Measurements from ENCODE around the gene SAMD4A. TPM values are rescaled to one million over a fixed set of nuclear protein-coding genes. Genes with fewer than 3 reads are reported as not detected.
A peak's percentile ranks its signal among the peaks of the same experiment; 100 is the strongest.

The SAMD4A gene
- total RNA-seq, 1 donor from 2014 or later, result 52.2 TPM

- no peaks in the 10 kb centered on the region for H3K9me3 ChIP-seq (ENCODE audit: control insufficient read depth in 3 of 3, low read length in 3 of 3)
- H3K36me3 ChIP-seq (ENCODE audit: control insufficient read depth in 3 of 3, insufficient read depth in 3 of 3, low read length in 3 of 3), result no peaks in the 10 kb centered on the region
- H3K27ac ChIP-seq (ENCODE audit: low read depth, low read length), result peak overlapping the region; percentile 79
- no peaks in the 10 kb centered on the region for H3K27me3 ChIP-seq (ENCODE audit: control insufficient read depth in 3 of 3, insufficient read depth in 3 of 3, low read length in 3 of 3)
- peak overlapping the region in 2 of 3 donors; percentile 17 to 37 for H3K4me3 ChIP-seq (ENCODE audit: low read length in 3 of 3)
- H3K4me1 ChIP-seq (ENCODE audit: control insufficient read depth in 3 of 3, insufficient read depth in 3 of 3, low read length in 3 of 3), result peaks cover 80 to 90% (median 87%) of the 10 kb centered on the region in 3 donors
- H3K9ac ChIP-seq (ENCODE audit: low read depth in 1 of 3, low read length in 3 of 3), result peak overlapping the region; percentile 8 to 64 (median 36)
Measured at GRCh38 chr14:54673193-54674045, 106.5 kb downstream of the SAMD4A start.

- peak overlapping the region in 2 of 3 donors; percentile 8 to 64 for H3K9ac ChIP-seq (ENCODE audit: low read depth in 1 of 3, low read length in 3 of 3)
- no peaks in the 10 kb centered on the region for H3K9me3 ChIP-seq (ENCODE audit: control insufficient read depth in 3 of 3, low read length in 3 of 3)
- H3K27me3 ChIP-seq (ENCODE audit: control insufficient read depth in 3 of 3, insufficient read depth in 3 of 3, low read length in 3 of 3), result no peaks in the 10 kb centered on the region
- no peaks in the 10 kb centered on the region for H3K36me3 ChIP-seq (ENCODE audit: control insufficient read depth in 3 of 3, insufficient read depth in 3 of 3, low read length in 3 of 3)
- H3K27ac ChIP-seq (ENCODE audit: low read depth, low read length), result peak overlapping the region; percentile 79
- H3K4me3 ChIP-seq (ENCODE audit: low read length in 3 of 3), result peak overlapping the region in 2 of 3 donors; percentile 17 to 37
- H3K4me1 ChIP-seq (ENCODE audit: control insufficient read depth in 3 of 3, insufficient read depth in 3 of 3, low read length in 3 of 3), result peaks cover 75 to 90% (median 87%) of the 10 kb centered on the region in 3 donors
Measured at GRCh38 chr14:54674046-54674741, 107.3 kb downstream of the SAMD4A start.

GRCh38 chr14:54675236-54676128, 108.6 kb downstream of the SAMD4A start:
- Histone ChIP-seq H3K9me3 (ENCODE audit: control insufficient read depth in 3 of 3, low read length in 3 of 3) (no peaks in the 10 kb centered on the region), H3K36me3 (ENCODE audit: control insufficient read depth in 3 of 3, insufficient read depth in 3 of 3, low read length in 3 of 3) (no peaks in the 10 kb centered on the region), H3K4me3 (ENCODE audit: low read length in 3 of 3) (peak overlapping the region in 1 of 3 donors; percentile 20), H3K9ac (ENCODE audit: low read depth in 1 of 3, low read length in 3 of 3) (peak overlapping the region; percentile 54 to 69 (median 61)), H3K4me1 (ENCODE audit: control insufficient read depth in 3 of 3, insufficient read depth in 3 of 3, low read length in 3 of 3) (peaks cover 72 to 86% (median 78%) of the 10 kb centered on the region in 3 donors), H3K27ac (ENCODE audit: low read depth, low read length) (peak overlapping the region; percentile 82), H3K27me3 (ENCODE audit: control insufficient read depth in 3 of 3, insufficient read depth in 3 of 3, low read length in 3 of 3) (no peaks in the 10 kb centered on the region)

- Histone ChIP-seq H3K27me3 (ENCODE audit: control insufficient read depth in 3 of 3, insufficient read depth in 3 of 3, low read length in 3 of 3) (no peaks in the 10 kb centered on the region), H3K4me1 (ENCODE audit: control insufficient read depth in 3 of 3, insufficient read depth in 3 of 3, low read length in 3 of 3) (peaks cover 64 to 70% (median 64%) of the 10 kb centered on the region in 3 donors), H3K36me3 (ENCODE audit: control insufficient read depth in 3 of 3, insufficient read depth in 3 of 3, low read length in 3 of 3) (no peaks in the 10 kb centered on the region), H3K9me3 (ENCODE audit: control insufficient read depth in 3 of 3, low read length in 3 of 3) (no peaks in the 10 kb centered on the region), H3K4me3 (ENCODE audit: low read length in 3 of 3) (peak overlapping the region in 1 of 3 donors; percentile 7), H3K9ac (ENCODE audit: low read depth in 1 of 3, low read length in 3 of 3) (peak overlapping the region; percentile 8 to 52 (median 34)), H3K27ac (ENCODE audit: low read depth, low read length) (peak overlapping the region; percentile 82)
Measured at GRCh38 chr14:54676812-54677708, 110.1 kb downstream of the SAMD4A start.

- no peaks in the 10 kb centered on the region for H3K27me3 ChIP-seq (ENCODE audit: control insufficient read depth in 3 of 3, insufficient read depth in 3 of 3, low read length in 3 of 3)
- no peaks in the 10 kb centered on the region for H3K36me3 ChIP-seq (ENCODE audit: control insufficient read depth in 3 of 3, insufficient read depth in 3 of 3, low read length in 3 of 3)
- H3K4me1 ChIP-seq (ENCODE audit: control insufficient read depth in 3 of 3, insufficient read depth in 3 of 3, low read length in 3 of 3), result peaks cover 50 to 71% (median 62%) of the 10 kb centered on the region in 3 donors
- H3K4me3 ChIP-seq (ENCODE audit: low read length in 3 of 3), result no peak overlapping the region
- peak overlapping the region; percentile 32 for H3K27ac ChIP-seq (ENCODE audit: low read depth, low read length)
- H3K9me3 ChIP-seq (ENCODE audit: control insufficient read depth in 3 of 3, low read length in 3 of 3), result no peaks in the 10 kb centered on the region
- no peak overlapping the region for H3K9ac ChIP-seq (ENCODE audit: low read depth in 1 of 3, low read length in 3 of 3)
Measured at GRCh38 chr14:54680651-54681050, 113.7 kb downstream of the SAMD4A start.

GRCh38 chr14:54681811-54682261, 114.9 kb downstream of the SAMD4A start:
- H3K27me3 ChIP-seq (ENCODE audit: control insufficient read depth in 3 of 3, insufficient read depth in 3 of 3, low read length in 3 of 3), result no peaks in the 10 kb centered on the region
- no peaks in the 10 kb centered on the region for H3K9me3 ChIP-seq (ENCODE audit: control insufficient read depth in 3 of 3, low read length in 3 of 3)
- peaks cover 51 to 70% (median 60%) of the 10 kb centered on the region in 3 donors for H3K4me1 ChIP-seq (ENCODE audit: control insufficient read depth in 3 of 3, insufficient read depth in 3 of 3, low read length in 3 of 3)
- no peaks in the 10 kb centered on the region for H3K36me3 ChIP-seq (ENCODE audit: control insufficient read depth in 3 of 3, insufficient read depth in 3 of 3, low read length in 3 of 3)
- H3K9ac ChIP-seq (ENCODE audit: low read depth in 1 of 3, low read length in 3 of 3), result no peak overlapping the region
- no peak overlapping the region for H3K4me3 ChIP-seq (ENCODE audit: low read length in 3 of 3)
- H3K27ac ChIP-seq (ENCODE audit: low read depth, low read length), result peak overlapping the region; percentile 99

- Histone ChIP-seq H3K27ac (ENCODE audit: low read depth, low read length) (peak overlapping the region; percentile 99), H3K4me3 (ENCODE audit: low read length in 3 of 3) (no peak overlapping the region), H3K27me3 (ENCODE audit: control insufficient read depth in 3 of 3, insufficient read depth in 3 of 3, low read length in 3 of 3) (no peaks in the 10 kb centered on the region), H3K9me3 (ENCODE audit: control insufficient read depth in 3 of 3, low read length in 3 of 3) (no peaks in the 10 kb centered on the region), H3K4me1 (ENCODE audit: control insufficient read depth in 3 of 3, insufficient read depth in 3 of 3, low read length in 3 of 3) (peaks cover 52 to 69% (median 59%) of the 10 kb centered on the region in 3 donors), H3K36me3 (ENCODE audit: control insufficient read depth in 3 of 3, insufficient read depth in 3 of 3, low read length in 3 of 3) (no peaks in the 10 kb centered on the region), H3K9ac (ENCODE audit: low read depth in 1 of 3, low read length in 3 of 3) (no peak overlapping the region)
Measured at GRCh38 chr14:54682578-54682977, 115.7 kb downstream of the SAMD4A start.

GRCh38 chr14:54683882-54684794, 117.2 kb downstream of the SAMD4A start:
- Histone ChIP-seq H3K4me3 (ENCODE audit: low read length in 3 of 3) (no peak overlapping the region), H3K9me3 (ENCODE audit: control insufficient read depth in 3 of 3, low read length in 3 of 3) (no peaks in the 10 kb centered on the region), H3K9ac (ENCODE audit: low read depth in 1 of 3, low read length in 3 of 3) (peak overlapping the region; percentile 27 to 45 (median 34)), H3K27ac (ENCODE audit: low read depth, low read length) (peak overlapping the region; percentile 99), H3K27me3 (ENCODE audit: control insufficient read depth in 3 of 3, insufficient read depth in 3 of 3, low read length in 3 of 3) (no peaks in the 10 kb centered on the region), H3K36me3 (ENCODE audit: control insufficient read depth in 3 of 3, insufficient read depth in 3 of 3, low read length in 3 of 3) (no peaks in the 10 kb centered on the region), H3K4me1 (ENCODE audit: control insufficient read depth in 3 of 3, insufficient read depth in 3 of 3, low read length in 3 of 3) (peaks cover 50 to 75% (median 58%) of the 10 kb centered on the region in 3 donors)
